ENCODE results near the gene CTXND2.

The CTXND2 gene

DNA sequence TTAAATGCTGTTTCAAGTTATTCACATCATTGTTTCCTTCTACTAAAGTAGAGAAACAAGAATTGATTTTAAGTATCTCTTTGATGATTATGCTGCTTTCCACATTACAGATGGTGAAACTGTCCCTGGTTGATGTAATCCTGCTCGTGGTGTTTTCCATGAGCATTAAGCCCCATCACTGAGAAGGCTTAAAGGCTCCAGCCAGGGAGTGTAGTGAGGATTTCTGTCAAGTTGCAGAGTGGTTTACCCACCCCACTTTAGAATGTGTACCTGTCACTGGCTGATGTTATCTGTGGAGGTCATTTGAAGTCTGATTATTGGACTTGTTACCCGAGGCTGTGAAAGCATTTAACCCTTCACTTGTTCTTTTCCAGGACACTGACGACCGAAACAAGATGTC, 74.8 kb downstream of the CTXND2 start:
- no peak for DNase-seq (ENCODE audit: low spot score)

All from SW480 (cell line).